GM12878 (cell line): Measurements from ENCODE around the gene KLK8. TPM values are rescaled to one million over a fixed set of nuclear protein-coding genes. Genes with fewer than 3 reads are reported as not detected.

Experiments used
- ATAC-seq: fragments of 200-7000 bp; cut with Tn5 transposase; 3 replicates; pipeline ENCODE4 v1.9.1; 2020; ENCODE audit warnings: mild to moderate bottlenecking, moderate library complexity
- BruUV-seq: library from RNA; stranded (reverse); fragments of 400-500 nt; replicated peaks from 2 replicates; lab custom pipeline; 2021; lab: Mats Ljungman, UMichigan
- CTCF ChIA-PET: fragments of 300-600 bp; sonication (Branson Sonifier 250); formaldehyde crosslinking; extraction: SDS; loops from one replicate; lab custom pipeline; 2021; ENCODE audit warnings: inconsistent platforms; lab: Yijun Ruan, JAX
- POLR2A ChIA-PET: fragments of 350-600 bp; formaldehyde crosslinking; extraction: SDS; loops from one replicate; lab custom pipeline; 2021; ENCODE audit warnings: inconsistent platforms; lab: Charles Lee
- RAD21 ChIA-PET: fragments of 300-600 bp; sonication (Branson Sonifier 250); formaldehyde crosslinking; loops from one replicate; lab custom pipeline; 2023; ENCODE audit warnings: antibody characterized with exemption; ENCODE audit not compliant: unreplicated experiment; lab: Charles Lee
- SMC1A ChIA-PET: fragments of 300-600 bp; sonication (Branson Sonifier 250); formaldehyde crosslinking; loops from one replicate; lab custom pipeline; 2023; ENCODE audit not compliant: unreplicated experiment, uncharacterized antibody; lab: Charles Lee
- DNase-seq: peaks from one replicate; pipeline ENCODE4 v3.0.0-alpha.2; 2011; ENCODE audit warnings: low read depth, low spot score
- FAIRE-seq: peaks from 3 replicates; lab custom pipeline; 2011; peaks lifted over from hg19 to GRCh38; lab: Jason Lieb, UNC
- H2AFZ ChIP-seq: 2 replicates; pipeline ENCODE4 v1.6.0; 2011; ENCODE audit warnings: low read depth, low read length, control low read depth; ENCODE audit not compliant: control insufficient read depth
- H3K27ac ChIP-seq: 2 replicates; pipeline ENCODE4 v1.5.1; 2011; ENCODE audit warnings: control low read depth; ENCODE audit not compliant: control insufficient read depth, insufficient read depth
- H3K27me3 ChIP-seq, 2 experiments: replicated peaks in 1 of 2; 2 replicates each; pipeline versions ENCODE4 v1.6.0 to v1.6.1; 2011; ENCODE audit warnings: low read length in 1 of 2; ENCODE audit not compliant: control insufficient read depth in 2 of 2, insufficient read depth in 2 of 2
- H3K36me3 ChIP-seq, 2 experiments: 2 replicates each; pipeline ENCODE4 v1.5.1; 2011; ENCODE audit warnings: low read length in 1 of 2; ENCODE audit not compliant: control insufficient read depth in 2 of 2, insufficient read depth in 2 of 2
- H3K4me1 ChIP-seq: 2 replicates; pipeline ENCODE4 v1.6.1; 2011; ENCODE audit warnings: mild to moderate bottlenecking, low read length, moderate library complexity, mixed read lengths; ENCODE audit not compliant: control insufficient read depth, insufficient read depth
- H3K4me2 ChIP-seq: 2 replicates; pipeline ENCODE4 v1.6.0; 2011; ENCODE audit warnings: control low read depth; ENCODE audit not compliant: control insufficient read depth, insufficient read depth
- H3K4me3 ChIP-seq: fragments of 200-600 bp; sonication (generic); 2 replicates; pipeline ENCODE4 v1.5.1; 2016
- H3K79me2 ChIP-seq: 2 replicates; pipeline ENCODE4 v1.6.0; 2011; ENCODE audit warnings: low read length; ENCODE audit not compliant: control insufficient read depth, insufficient read depth
- H3K9ac ChIP-seq: 2 replicates; pipeline ENCODE4 v1.8.0; 2011; ENCODE audit warnings: low read length, control low read depth, mixed read lengths; ENCODE audit not compliant: control insufficient read depth, insufficient read depth
- H3K9me3 ChIP-seq: replicated peaks from 3 replicates; pipeline ENCODE4 v1.5.1; 2011; ENCODE audit warnings: mild to moderate bottlenecking, low read length; ENCODE audit not compliant: control insufficient read depth, insufficient read depth
- H4K20me1 ChIP-seq: 2 replicates; pipeline ENCODE4 v1.6.0; 2011; ENCODE audit not compliant: control insufficient read depth, insufficient read depth
- E4F1 ChIP-seq: fragments of 450-650 bp; IDR thresholded peaks from 2 replicates; pipeline ENCODE4 v1.6.1; 2018; ENCODE audit warnings: borderline replicate concordance, mild to moderate bottlenecking; ENCODE audit not compliant: partially characterized antibody
- EED ChIP-seq: sonication (generic); IDR thresholded peaks from 2 replicates; pipeline ENCODE4 v1.6.1; 2016; ENCODE audit warnings: antibody characterized with exemption, low read depth
- GABPA ChIP-seq: IDR thresholded peaks from 2 replicates; pipeline ENCODE4 v1.6.1; 2014; ENCODE audit warnings: antibody characterized with exemption, low read depth, mild to moderate bottlenecking, inconsistent platforms
- REST ChIP-seq: IDR thresholded peaks from 2 replicates; pipeline ENCODE4 v1.6.1; 2012; ENCODE audit warnings: mild to moderate bottlenecking, low read depth, low read length
- USF1 ChIP-seq: IDR thresholded peaks from 2 replicates; pipeline ENCODE4 v1.6.1; 2011; ENCODE audit warnings: borderline replicate concordance, low read depth, mild to moderate bottlenecking, moderate library complexity, mixed read lengths, low read length; ENCODE audit not compliant: insufficient read depth; ENCODE audit errors: extremely low read length
- WGBS: methylation state at CpG from one replicate; pipeline ENCODE4 v1.1.6; 2016; ENCODE audit warnings: low lambda C conversion rate; ENCODE audit not compliant: insufficient replicate concordance, insufficient coverage; ENCODE audit errors: missing lambda C conversion rate; 5-methylcytosine and 5-hydroxymethylcytosine counted together
- in situ Hi-C: fragments of 300-500 bp; cut with MboI; formaldehyde crosslinking; loops from 9 replicates; pipeline ENCODE4 v1.14.3; 2018; ENCODE audit warnings: mixed read lengths
- intact Hi-C: fragments of 100-400 bp; cut with micrococcal nuclease; formaldehyde crosslinking; loops from one replicate; pipeline ENCODE4 v1.14.2; 2022; ENCODE audit not compliant: unreplicated experiment
- polyA plus RNA-seq, 11 experiments: library from polyadenylated mRNA; depleted of rRNA in 4 of 11; unstranded in 6 of 11; stranded (reverse) in 5 of 11; fragments of >200 nt; fragmentation: Nextera tagmentation in 4 of 11; fragmentation: Illumina TruSeq in 1 of 11; extraction: Ambion mirVana in 4 of 11; extraction: Trizol in 1 of 11; gene quantifications; 1 replicate in 1 of 11; 2 replicates in 10 of 11; pipeline versions ENCODE4 v1.2.1 to v1.2.3, GENCODE V29; 2011 to 2016; ENCODE audit warnings: inconsistent platforms in 2 of 11, missing spikeins in 2 of 11, low read depth in 1 of 11
- total RNA-seq, 4 experiments: library from RNA; depleted of rRNA in 3 of 4; stranded (reverse); fragments of >200 nt in 3 of 4; fragmentation: Illumina TruSeq in 1 of 4; extraction: Trizol in 1 of 4; gene quantifications; 2 replicates each; pipeline versions ENCODE4 v1.2.1 to v1.2.3, GENCODE V29; 2013 to 2021

Gene KLK8
- total and polyA plus RNA-seq, 10 of the 15 experiments (the other 5 are each of a cell fraction or from before 2014, with no cell fraction given): not detected

GRCh38 chr19:51003316-51003715 is 1.9 kb upstream of the KLK8 start:
- in situ Hi-C loops: no loop called here
- SMC1A ChIA-PET: no interaction called here
- Histone ChIP-seq H3K4me1 (no peaks in the 10 kb centered on the region), H3K4me2 (no peak overlapping the region), H3K27ac (no peak overlapping the region), H4K20me1 (no peaks in the 10 kb centered on the region), H3K27me3 (no peaks in the 10 kb centered on the region), H3K9me3 (no peaks in the 10 kb centered on the region), H3K79me2 (no peaks in the 10 kb centered on the region), H3K4me3 (no peak overlapping the region), H2AFZ (no peak overlapping the region), H3K36me3 (no peaks in the 10 kb centered on the region), H3K9ac (no peak overlapping the region)
- FAIRE-seq (no peak), DNase-seq (no peak), ATAC-seq (no peak)
- no peak for TF ChIP-seq USF1
- TF ChIP-seq E4F1: no peak
- TF ChIP-seq GABPA: no peak
- TF ChIP-seq REST: no peak
- no peak for TF ChIP-seq EED
- WGBS: 32% methylated on average over 7 of the region's 7 CpGs
- POLR2A ChIA-PET: no interaction called here
- CTCF ChIA-PET: no interaction called here
- RAD21 ChIA-PET: no interaction called here
- no TSS peak for BruUV-seq
- intact Hi-C loops: no loop called here
